Left cardiac atrium (tissue), 4 donors: ENCODE measurements around the gene SEC24B. TPM values are rescaled to one million over a fixed set of nuclear protein-coding genes. Genes with fewer than 3 reads are reported as not detected.
"Not testable (repeated sequence)": the region's sequence is repeated elsewhere in the genome, so short reads cannot be mapped to it uniquely, and the experiment has no call there.

Experiments
- ATAC-seq, 2 donors: fragments of 200-7000 bp; cut with Tn5 transposase; one replicate each; pipeline ENCODE4 v1.9.1; 2020; ENCODE audit warnings: mild to moderate bottlenecking in 2 of 2, moderate library complexity in 2 of 2
- DNase-seq: peaks from one replicate; pipeline ENCODE4 v3.0.0-alpha.2; 2020
- intact Hi-C, 2 donors: fragments of 100-400 bp; cut with DNase I; formaldehyde crosslinking; loops; one replicate each; pipeline versions ENCODE4 v1.14.1 to v1.15.1; 2022 to 2023
- total RNA-seq, 2 donors: library from RNA; stranded (reverse); fragmentation: NEBNext Ultra II Directional; extraction: Animal tissue kit (Norgen Biotek cat#: 25700); gene quantifications; one replicate each; pipeline ENCODE4 v1.2.1, GENCODE V29; 2021
- donor health status: DM: no; HTN: yes; CAD: no.
- donor health status: DM: no; HTN: yes; CAD: no; lungs with severe emphysema.
- donor health status: DM: yes; HTN: yes; CAD: no.
- donor health status: Dilated cardiomyopathy.

SEC24B gene
- total RNA-seq, 2 donors from 2014 or later = 25.5 to 28.6 TPM

DNA sequence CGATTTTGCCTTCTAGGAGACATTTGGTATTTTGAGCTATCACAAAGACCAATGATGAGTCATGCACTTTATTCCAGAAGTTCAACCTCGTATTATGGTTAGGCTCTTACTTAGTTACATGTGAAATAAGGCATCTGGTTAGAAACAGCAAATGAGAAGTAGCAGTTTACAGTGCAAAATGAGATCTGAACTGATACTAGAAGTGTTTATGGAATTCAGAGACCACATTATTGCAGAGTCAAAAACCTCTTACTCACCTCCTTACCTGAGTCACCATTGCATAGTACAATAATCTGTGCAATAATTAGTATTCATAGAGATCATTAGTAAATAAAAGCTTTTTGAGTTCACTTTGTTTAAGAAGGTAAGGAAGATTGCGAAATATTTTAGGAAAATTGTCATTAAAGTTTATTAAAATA, 38.7 kb downstream of the SEC24B start:
- intact Hi-C loops = no loop called here
- ATAC-seq (peak in 1 of 2 donors; percentile 70), DNase-seq (no peak)

DNA sequence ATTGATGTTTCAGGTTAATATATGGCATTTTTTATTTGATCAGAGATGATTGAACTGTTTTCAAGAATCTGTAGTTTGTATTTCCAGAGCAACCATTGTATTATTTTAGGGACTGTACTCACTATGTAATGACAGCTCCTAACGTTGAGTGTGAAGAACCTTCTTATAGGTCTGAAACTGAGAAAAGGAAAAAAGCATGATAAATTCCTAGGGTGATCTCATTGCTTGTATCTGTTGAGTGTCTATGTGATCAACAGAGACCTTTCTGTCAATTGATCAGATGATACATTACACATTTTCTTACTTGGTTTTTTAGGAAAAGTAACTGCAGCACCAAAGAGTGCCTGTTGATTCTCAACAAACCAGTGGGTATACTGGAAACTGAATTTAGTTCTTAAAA, 40.2 kb downstream of the SEC24B start:
- DNase-seq (no peak), ATAC-seq (no peak)
- intact Hi-C loops = no loop called here

- intact Hi-C loops = no loop called here
- DNase-seq (no peak), ATAC-seq (no peak)
These were observed 52.4 kb downstream of the SEC24B start for GRCh38 chr4:109486007-109486406.

DNA sequence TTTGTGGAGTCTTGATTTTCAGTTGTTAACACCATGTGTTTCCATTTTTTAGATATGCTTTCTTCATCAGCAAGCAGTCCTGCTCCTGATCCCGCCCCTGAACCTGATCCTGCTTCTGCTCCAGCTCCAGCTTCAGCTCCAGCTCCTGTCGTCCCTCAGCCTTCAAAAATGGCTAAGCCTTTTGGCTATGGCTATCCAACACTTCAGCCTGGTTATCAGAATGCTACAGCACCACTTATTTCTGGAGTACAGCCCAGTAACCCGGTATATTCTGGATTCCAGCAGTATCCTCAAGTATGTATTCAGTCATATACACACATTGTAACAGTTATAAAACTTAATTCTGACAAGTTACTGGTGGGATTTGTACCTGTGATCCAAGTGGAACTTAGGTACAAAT, 60.9 kb downstream of the SEC24B start:
- intact Hi-C loops = loop anchor here in 1 of 2 donors (10.0 kb wide), 1 partner anchor 60 kb away; no protein-coding TSS in a partner anchor
- no peak for DNase-seq
- peak; percentile 66 to 87 for ATAC-seq

DNA sequence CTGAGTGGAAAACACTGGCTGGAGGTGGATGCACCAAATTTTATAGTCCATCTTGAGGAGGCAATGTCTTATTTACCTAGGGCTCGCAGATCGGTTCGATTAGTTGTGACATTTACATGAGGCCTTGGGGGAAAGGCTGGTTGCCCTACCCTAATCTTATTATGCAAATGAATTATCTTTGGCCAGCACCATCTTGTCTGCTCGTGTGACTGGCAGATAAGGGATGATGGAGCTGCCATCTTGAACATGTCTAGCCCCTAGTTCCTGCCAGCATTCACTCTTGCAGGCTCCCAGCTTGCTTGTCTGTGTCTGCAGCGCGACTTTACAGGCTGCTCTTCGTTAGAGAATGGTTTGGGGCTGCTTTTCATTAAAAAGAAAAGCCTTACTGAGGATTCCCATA, 61.9 kb downstream of the SEC24B start:
- intact Hi-C loops = loop anchor here in 1 of 2 donors (10.0 kb wide), 1 partner anchor 59 kb away; no protein-coding TSS in a partner anchor
- DNase-seq (no peak), ATAC-seq (no peak)

- intact Hi-C loops = loop anchor here in 1 of 2 donors (10.0 kb wide), 1 partner anchor 58 kb away; no protein-coding TSS in a partner anchor
- DNase-seq (no peak), ATAC-seq (no peak)
These were observed 63.3 kb downstream of the SEC24B start for GRCh38 chr4:109496875-109497274.

DNA sequence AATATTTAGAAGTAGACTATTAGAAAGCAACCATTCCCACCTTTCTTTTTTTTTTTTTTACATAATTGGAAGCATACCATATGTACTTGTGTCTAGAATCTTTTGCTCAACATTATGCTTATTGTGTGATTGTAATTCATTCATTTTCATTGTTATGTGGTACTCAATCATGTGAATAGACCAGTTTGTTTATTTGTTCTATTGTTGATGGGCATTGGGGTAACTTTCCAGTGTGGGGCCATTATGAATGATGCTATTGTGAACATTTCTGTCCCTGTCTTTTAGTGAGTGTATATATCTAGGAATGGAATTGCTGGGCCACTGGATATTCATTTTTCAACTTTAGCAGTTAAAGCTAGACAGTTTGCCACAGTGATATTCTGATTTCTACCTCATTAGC, 63.9 kb downstream of the SEC24B start:
- intact Hi-C loops = loop anchor here in 1 of 2 donors (10.0 kb wide), 1 partner anchor 57 kb away; no protein-coding TSS in a partner anchor
- DNase-seq (no peak), ATAC-seq (no peak)

GRCh38 chr4:109499513-109499912, 65.9 kb downstream of the SEC24B start:
- DNase-seq (no peak), ATAC-seq (no peak)
- intact Hi-C loops = loop anchor here in 1 of 2 donors (10.0 kb wide), 1 partner anchor 55 kb away; no protein-coding TSS in a partner anchor

- intact Hi-C loops = no loop called here
- DNase-seq (no peak), ATAC-seq (no peak)
These were observed 73.3 kb downstream of the SEC24B start for GRCh38 chr4:109506890-109507289.

DNA sequence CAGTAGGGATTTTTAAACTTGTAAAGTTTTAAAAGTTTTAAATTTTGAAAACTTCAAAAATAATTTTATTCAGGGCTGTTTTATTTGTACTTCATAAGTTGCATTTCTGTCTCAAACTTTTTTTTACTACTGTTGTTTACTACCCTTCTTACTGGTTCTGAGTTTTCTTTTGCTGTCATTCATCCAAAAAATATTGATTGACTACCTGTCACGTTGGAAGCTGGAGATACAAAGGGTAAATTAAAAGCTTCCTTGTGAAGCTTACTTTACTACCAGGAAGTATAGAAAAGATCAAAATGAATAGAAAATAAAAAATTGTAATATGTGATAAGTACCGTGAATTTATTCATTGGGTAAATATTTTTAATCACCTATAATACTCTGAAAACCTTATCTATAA, 77.1 kb downstream of the SEC24B start:
- intact Hi-C loops = no loop called here
- no peak for DNase-seq
- ATAC-seq = no peak

DNA sequence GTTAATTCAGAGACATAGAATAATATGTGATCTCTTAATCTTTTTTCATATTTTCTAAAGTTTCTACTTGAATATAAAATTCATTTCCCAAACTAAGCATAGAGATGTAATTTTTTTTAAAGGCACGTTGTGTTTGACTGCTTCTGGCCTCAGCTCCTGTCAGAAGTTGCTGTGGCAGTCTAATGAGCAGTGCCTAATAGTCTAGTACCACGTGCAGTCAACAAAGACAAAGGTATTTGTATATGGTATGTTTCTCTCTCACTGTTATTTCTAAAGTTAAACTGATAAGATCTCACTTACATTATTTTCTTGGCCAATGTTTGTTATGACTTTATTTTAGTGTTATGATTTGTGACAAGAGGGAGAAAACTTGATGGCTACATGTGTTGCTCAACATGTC, 77.8 kb downstream of the SEC24B start:
- no peak for ATAC-seq
- no peak for DNase-seq
- intact Hi-C loops = no loop called here

DNA sequence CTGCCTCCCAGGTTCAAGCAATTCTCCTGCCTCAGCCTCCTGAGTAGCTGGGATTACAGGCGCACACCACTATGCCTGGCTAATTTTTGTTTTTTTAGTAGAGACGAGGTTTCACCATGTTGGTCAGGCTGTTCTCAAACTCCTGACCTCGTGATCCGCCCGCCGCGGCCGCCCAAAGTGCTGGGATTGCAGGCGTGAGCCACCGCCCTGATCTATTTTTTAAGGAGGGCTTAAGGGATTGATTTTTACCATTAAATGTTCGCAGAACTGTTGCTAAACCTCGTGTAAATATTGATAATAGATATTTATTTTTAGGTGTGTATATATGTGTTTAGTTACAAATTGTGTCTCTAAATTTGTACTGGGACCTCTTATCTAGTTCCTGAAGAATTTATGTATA, 79.8 kb downstream of the SEC24B start:
- DNase-seq, ATAC-seq, intact Hi-C loops: not testable (repeated sequence)

- no peak for ATAC-seq
- intact Hi-C loops = no loop called here
- DNase-seq = no peak
These were observed 98.6 kb downstream of the SEC24B start for GRCh38 chr4:109532182-109532581.

DNA sequence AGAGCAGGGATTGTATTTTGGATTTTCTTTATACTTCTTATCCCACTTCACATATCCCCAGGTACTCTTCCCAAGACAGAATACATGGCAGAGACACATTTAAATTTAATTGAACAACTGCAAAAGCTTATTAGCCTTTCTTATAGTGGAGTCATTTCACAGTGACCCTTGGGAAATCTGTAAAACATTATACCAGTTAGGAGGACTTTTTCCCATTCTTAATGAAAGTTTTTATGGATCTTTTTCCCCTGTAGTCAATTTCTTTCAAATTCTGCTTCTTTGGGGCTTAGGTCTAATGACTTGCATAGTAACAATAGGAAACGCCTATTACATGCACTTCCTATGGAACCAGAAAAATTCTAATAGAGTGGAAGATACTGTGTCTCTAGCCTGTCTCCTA, 111.8 kb downstream of the SEC24B start:
- ATAC-seq = no peak
- intact Hi-C loops = loop anchor here in 1 of 2 donors (10.0 kb wide), 1 partner anchor 111 kb away; the partner anchor contains the start of gene SEC24B
- DNase-seq = no peak

DNA sequence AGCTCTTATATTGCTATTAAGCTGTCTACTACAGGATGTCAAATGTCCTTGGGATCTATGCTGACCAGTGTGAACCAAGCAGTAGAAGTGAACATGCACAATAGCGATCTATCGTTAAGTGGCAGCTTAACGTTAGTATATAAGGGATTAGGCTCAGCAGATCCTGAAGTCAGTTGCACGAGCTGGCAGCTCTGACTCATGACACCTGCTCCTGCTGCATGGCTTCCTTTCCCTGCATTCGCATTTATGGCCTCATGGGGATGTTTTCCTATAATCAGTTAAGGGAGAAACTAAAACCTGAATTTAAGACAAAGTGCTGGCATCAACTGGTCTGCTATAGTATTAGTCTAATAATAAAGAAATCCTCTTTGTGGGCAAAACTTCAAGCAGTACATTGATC, 113.8 kb downstream of the SEC24B start:
- ATAC-seq (no peak), DNase-seq (no peak)
- intact Hi-C loops = loop anchor here in 1 of 2 donors (10.0 kb wide), 1 partner anchor 113 kb away; the partner anchor contains the start of gene SEC24B

- DNase-seq (no peak), ATAC-seq (peak; percentile 27 to 77)
- intact Hi-C loops = loop anchor here in 1 of 2 donors (10.0 kb wide), 1 partner anchor 114 kb away; the partner anchor contains the start of gene SEC24B
These were observed 115.0 kb downstream of the SEC24B start for GRCh38 chr4:109548655-109549054.

DNA sequence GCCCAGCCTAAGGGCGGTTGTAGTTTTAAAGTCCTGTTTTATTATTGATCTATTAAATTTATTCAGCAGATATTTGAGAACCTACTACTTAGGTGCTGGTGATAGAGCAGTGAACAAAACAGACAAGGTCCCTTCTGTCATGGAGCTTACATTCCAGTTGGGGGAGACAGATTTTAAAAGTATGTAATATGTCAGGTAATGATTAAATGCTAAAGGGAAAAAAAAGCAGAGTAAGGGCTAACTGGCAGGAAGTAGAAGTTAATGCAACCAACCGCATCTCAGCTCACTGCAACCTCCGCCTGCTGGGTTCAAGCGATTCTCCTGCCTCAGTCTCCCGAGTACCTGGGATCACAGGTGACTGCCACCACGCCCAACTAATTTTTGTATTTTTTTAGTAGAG, 118.6 kb downstream of the SEC24B start:
- DNase-seq (no peak), ATAC-seq (no peak)
- intact Hi-C loops = loop anchor here in 1 of 2 donors (10.0 kb wide), 1 partner anchor 57 kb away; no protein-coding TSS in a partner anchor

GRCh38 chr4:109553130-109553529, 119.5 kb downstream of the SEC24B start:
- intact Hi-C loops = loop anchor here in 1 of 2 donors (10.0 kb wide), 1 partner anchor 58 kb away; no protein-coding TSS in a partner anchor
- ATAC-seq (no peak), DNase-seq (no peak)

GRCh38 chr4:109554971-109555370, 121.4 kb downstream of the SEC24B start:
- intact Hi-C loops = loop anchor here in 1 of 2 donors (10.0 kb wide), 1 partner anchor 60 kb away; no protein-coding TSS in a partner anchor
- DNase-seq = no peak

DNA sequence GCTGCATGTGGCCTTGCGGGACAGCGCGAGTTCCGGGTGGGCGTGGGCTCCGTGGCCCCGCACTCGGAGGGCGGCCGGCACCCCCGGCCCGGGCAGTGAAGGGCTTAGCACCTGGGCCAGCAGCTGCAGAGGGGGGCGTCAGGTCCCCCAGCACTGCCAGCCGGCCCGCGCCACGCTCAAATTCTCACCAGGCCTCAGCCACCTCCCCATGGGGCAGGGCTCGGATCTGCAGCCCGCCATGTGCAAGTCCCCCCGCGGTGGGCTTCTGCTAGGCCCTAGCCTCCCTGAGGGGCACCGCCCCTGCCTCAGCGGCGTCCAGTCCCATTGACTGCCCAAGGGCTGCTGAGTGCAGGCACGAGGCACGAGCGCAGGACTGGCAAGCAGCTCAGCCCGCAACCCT, 123.8 kb downstream of the SEC24B start:
- DNase-seq (no peak), ATAC-seq (no peak)
- intact Hi-C loops = loop anchor here in 1 of 2 donors (10.0 kb wide), 1 partner anchor 63 kb away; no protein-coding TSS in a partner anchor

More at GRCh38 chr4:109554971-109555370, 121.4 kb downstream of the SEC24B start:
- no peak for ATAC-seq

DNA sequence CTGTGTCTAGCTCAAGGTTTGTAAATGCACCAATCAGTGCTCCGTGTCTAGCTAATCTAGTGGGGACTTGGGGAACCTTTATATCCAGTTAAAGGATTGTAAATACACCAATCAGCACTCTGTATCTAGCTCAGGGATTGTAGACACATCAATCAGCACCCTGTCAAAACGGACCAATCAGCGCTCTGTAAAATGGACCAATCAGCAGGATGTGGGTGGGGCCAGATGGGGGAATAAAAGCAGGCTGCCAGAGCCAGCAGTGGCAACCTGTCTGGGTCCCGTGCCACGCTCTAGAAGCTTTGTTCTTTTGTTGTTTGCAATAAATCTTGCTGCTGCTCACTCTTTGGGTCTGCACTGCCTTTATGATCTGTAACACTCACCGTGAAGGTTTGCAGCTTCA, 124.5 kb downstream of the SEC24B start:
- ATAC-seq, DNase-seq: not testable (repeated sequence)
- intact Hi-C loops = loop anchor here in 1 of 2 donors (10.0 kb wide), 1 partner anchor 63 kb away; no protein-coding TSS in a partner anchor
